Smooth muscle cell (in vitro differentiated cells): Measurements from ENCODE around the gene MACROD2. TPM values are rescaled to one million over a fixed set of nuclear protein-coding genes. Genes with fewer than 3 reads are reported as not detected.
A peak's percentile ranks its signal among the peaks of the same experiment; 100 is the strongest.

Source experiments
- DNase-seq: peaks from one replicate; lab custom pipeline; 2025; ENCODE audit not compliant: unreplicated experiment; lab: John Stamatoyannopoulos, UW
- H2AFZ ChIP-seq: fragments of 200-600 bp; sonication (generic); 2 replicates; pipeline ENCODE4 v1.6.0; 2016; ENCODE audit warnings: antibody characterized with exemption, low read depth, mild to moderate bottlenecking
- H3F3A ChIP-seq: fragments of 200-600 bp; sonication (generic); 2 replicates; pipeline ENCODE4 v1.6.0; 2017; ENCODE audit warnings: antibody characterized with exemption, low read depth
- H3K27ac ChIP-seq: fragments of 200-600 bp; sonication (generic); 2 replicates; pipeline ENCODE4 v1.5.1; 2016; ENCODE audit warnings: low read depth, mild to moderate bottlenecking
- H3K27me3 ChIP-seq: fragments of 200-600 bp; sonication (generic); 2 replicates; pipeline ENCODE4 v1.6.1; 2016; ENCODE audit warnings: low read depth, mild to moderate bottlenecking
- H3K36me3 ChIP-seq: fragments of 200-600 bp; sonication (generic); 2 replicates; pipeline ENCODE4 v1.5.1; 2016; ENCODE audit warnings: low read depth
- H3K4me1 ChIP-seq: fragments of 200-600 bp; sonication (generic); 2 replicates; pipeline ENCODE4 v1.5.1; 2016; ENCODE audit warnings: low read depth
- H3K4me2 ChIP-seq: fragments of 200-600 bp; sonication (generic); 2 replicates; pipeline ENCODE4 v1.6.0; 2016; ENCODE audit warnings: mild to moderate bottlenecking
- H3K4me3 ChIP-seq: fragments of 200-600 bp; sonication (generic); 2 replicates; pipeline ENCODE4 v1.5.1; 2016; ENCODE audit warnings: mild to moderate bottlenecking
- H3K79me2 ChIP-seq: fragments of 200-600 bp; sonication (generic); 2 replicates; pipeline ENCODE4 v1.6.0; 2016; ENCODE audit warnings: low read depth, mild to moderate bottlenecking
- H3K9ac ChIP-seq: fragments of 200-600 bp; sonication (generic); 2 replicates; pipeline ENCODE4 v1.6.0; 2016; ENCODE audit warnings: low read depth
- H3K9me3 ChIP-seq: fragments of 200-600 bp; sonication (generic); replicated peaks from 2 replicates; pipeline ENCODE4 v1.5.1; 2016; ENCODE audit warnings: low read depth
- H4K20me1 ChIP-seq: fragments of 200-600 bp; sonication (generic); 2 replicates; pipeline ENCODE4 v1.6.0; 2016; ENCODE audit warnings: low read depth
- WGBS: methylation state at CpG from one replicate; pipeline ENCODE4 v1.1.7; 2016; ENCODE audit warnings: low lambda C conversion rate; 5-methylcytosine and 5-hydroxymethylcytosine counted together
- polyA plus RNA-seq: library from polyadenylated mRNA; unstranded; fragments of >200 nt; fragmentation: Nextera tagmentation; extraction: Ambion mirVana; gene quantifications from 2 replicates; pipeline ENCODE4 v1.2.1, GENCODE V29; 2016
- total RNA-seq: library from RNA; depleted of rRNA; stranded (reverse); fragments of >200 nt; gene quantifications from 2 replicates; pipeline ENCODE4 v1.2.3, GENCODE V29; 2014
- TF ChIP-seq, protein P1 (sequence below): fragments of 200-600 bp; sonication (generic); IDR thresholded peaks from 2 replicates; pipeline ENCODE4 v1.5.1; 2017; ENCODE audit warnings: borderline replicate concordance, mild to moderate bottlenecking, antibody characterized with exemption; ENCODE audit not compliant: insufficient read depth, poor library complexity, severe bottlenecking

MACROD2 gene
- total and polyA plus RNA-seq, 2 experiments from 2014 or later: 0.04 to 0.32 TPM

DNA sequence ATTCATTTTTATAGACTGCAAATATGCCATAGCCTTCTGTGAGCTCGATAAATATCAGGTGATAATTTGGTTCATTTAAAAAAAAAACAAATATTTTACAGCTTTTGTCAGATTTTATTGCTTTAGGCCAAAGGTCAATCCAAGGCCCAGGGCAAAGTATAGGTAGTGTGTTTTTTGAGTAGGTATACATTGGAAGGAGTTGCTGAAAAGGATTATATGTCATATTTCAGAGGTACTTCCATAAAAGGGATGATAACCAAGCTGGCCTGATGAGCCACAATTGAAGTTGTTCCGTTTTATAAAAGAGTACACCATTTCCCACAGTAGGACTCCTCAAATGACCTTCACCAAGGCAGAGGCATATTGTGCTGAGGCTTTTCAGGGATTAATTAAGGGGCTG is 794.9 kb downstream of the MACROD2 start:
- Histone ChIP-seq H3K36me3 (no peaks in the 10 kb centered on the region), H2AFZ (no peak overlapping the region), H4K20me1 (no peaks in the 10 kb centered on the region), H3K27ac (no peak overlapping the region), H3K4me1 (peaks cover 6% of the 10 kb centered on the region), H3K27me3 (no peaks in the 10 kb centered on the region), H3K79me2 (no peaks in the 10 kb centered on the region), H3F3A (no peaks in the 10 kb centered on the region), H3K4me2 (no peak overlapping the region), H3K9ac (no peak overlapping the region), H3K9me3 (no peaks in the 10 kb centered on the region), H3K4me3 (no peak overlapping the region)
- TF ChIP-seq, protein P1, sequence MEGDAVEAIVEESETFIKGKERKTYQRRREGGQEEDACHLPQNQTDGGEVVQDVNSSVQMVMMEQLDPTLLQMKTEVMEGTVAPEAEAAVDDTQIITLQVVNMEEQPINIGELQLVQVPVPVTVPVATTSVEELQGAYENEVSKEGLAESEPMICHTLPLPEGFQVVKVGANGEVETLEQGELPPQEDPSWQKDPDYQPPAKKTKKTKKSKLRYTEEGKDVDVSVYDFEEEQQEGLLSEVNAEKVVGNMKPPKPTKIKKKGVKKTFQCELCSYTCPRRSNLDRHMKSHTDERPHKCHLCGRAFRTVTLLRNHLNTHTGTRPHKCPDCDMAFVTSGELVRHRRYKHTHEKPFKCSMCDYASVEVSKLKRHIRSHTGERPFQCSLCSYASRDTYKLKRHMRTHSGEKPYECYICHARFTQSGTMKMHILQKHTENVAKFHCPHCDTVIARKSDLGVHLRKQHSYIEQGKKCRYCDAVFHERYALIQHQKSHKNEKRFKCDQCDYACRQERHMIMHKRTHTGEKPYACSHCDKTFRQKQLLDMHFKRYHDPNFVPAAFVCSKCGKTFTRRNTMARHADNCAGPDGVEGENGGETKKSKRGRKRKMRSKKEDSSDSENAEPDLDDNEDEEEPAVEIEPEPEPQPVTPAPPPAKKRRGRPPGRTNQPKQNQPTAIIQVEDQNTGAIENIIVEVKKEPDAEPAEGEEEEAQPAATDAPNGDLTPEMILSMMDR: no peak
- 99% methylated on average over 2 of the region's 2 CpGs for WGBS
- no peak for DNase-seq

DNA sequence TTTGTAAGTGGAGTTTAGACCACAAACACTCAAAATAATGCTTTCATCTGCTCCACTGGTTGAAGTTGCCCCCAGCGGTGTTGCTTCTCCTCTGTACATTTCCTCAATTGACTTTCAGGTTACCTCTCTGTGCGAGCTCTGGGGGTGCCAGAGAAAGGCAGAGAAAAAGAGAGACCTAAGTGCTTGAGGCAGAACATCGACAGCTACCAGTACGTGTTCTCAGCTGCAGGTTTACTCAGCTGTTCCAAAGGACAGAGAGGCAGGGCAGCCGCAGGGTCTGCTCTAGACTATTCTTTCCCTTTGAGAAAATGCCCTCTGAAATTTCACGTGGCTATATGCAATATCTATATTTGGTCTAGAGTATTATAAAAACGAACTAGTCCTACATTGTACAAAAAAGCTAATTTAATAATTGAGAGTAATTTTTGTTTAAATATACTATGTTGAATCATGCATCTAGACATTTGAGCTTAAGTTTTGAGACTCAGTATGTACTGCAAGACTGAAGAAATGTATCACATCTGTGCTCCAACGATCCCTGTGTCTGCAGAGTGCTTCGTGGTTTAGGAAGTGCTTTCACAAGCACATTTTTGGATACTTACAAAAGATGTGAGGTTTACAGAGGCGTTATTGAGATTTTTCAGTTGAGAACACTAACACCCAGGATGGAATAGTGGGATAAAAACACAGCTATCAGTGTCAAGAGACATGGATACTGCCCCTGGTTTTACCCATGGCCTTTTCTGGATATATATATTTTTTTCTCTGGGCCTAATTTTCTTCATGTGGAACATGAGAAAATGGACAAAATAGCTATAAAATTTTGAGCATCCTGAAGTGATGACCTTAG is 795.7 kb downstream of the MACROD2 start:
- H3K4me1 ChIP-seq: peaks cover 5% of the 10 kb centered on the region
- H3K27me3 ChIP-seq: no peaks in the 10 kb centered on the region
- no peaks in the 10 kb centered on the region for H3K9me3 ChIP-seq
- no peak overlapping the region for H3K4me3 ChIP-seq
- H4K20me1 ChIP-seq: no peaks in the 10 kb centered on the region
- H3F3A ChIP-seq: no peaks in the 10 kb centered on the region
- 57% methylated on average over 10 of the region's 10 CpGs for WGBS
- no peak for DNase-seq
- H3K36me3 ChIP-seq: no peaks in the 10 kb centered on the region
- no peak overlapping the region for H2AFZ ChIP-seq
- H3K9ac ChIP-seq: no peak overlapping the region
- TF ChIP-seq, protein P1: no peak
- no peaks in the 10 kb centered on the region for H3K79me2 ChIP-seq
- peak overlapping the region; percentile 55 for H3K4me2 ChIP-seq
- H3K27ac ChIP-seq: no peak overlapping the region

DNA sequence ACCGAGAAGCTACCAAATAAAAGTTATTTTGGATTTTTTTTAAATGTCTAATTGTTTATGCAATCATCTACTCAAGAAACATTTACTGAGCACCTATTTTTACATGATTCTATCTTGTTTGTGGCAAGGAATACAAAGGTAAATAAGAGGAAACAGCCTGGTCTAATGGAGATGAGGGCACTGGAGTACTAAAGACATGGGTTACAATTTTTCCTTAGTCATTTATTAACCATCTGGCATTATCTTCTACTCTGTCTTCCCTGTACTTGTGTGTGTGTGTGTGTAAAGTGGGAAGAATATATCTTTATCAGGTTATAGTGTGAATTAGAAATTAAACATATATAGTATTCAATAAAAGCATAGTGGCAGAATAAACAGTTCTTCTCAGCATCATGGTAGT is 797.6 kb downstream of the MACROD2 start:
- H4K20me1 ChIP-seq: no peaks in the 10 kb centered on the region
- no peak overlapping the region for H3K4me2 ChIP-seq
- H3K36me3 ChIP-seq: no peaks in the 10 kb centered on the region
- H3K79me2 ChIP-seq: no peaks in the 10 kb centered on the region
- 97% methylated on average over 1 of the region's 1 CpG for WGBS
- no peak for DNase-seq
- no peaks in the 10 kb centered on the region for H3K27me3 ChIP-seq
- no peak overlapping the region for H3K27ac ChIP-seq
- H3K9me3 ChIP-seq: no peaks in the 10 kb centered on the region
- H2AFZ ChIP-seq: no peak overlapping the region
- TF ChIP-seq, protein P1: no peak
- H3K4me3 ChIP-seq: no peak overlapping the region
- peaks cover 5% of the 10 kb centered on the region for H3K4me1 ChIP-seq
- no peaks in the 10 kb centered on the region for H3F3A ChIP-seq
- H3K9ac ChIP-seq: no peak overlapping the region
